Osteoblast (primary cell): Measurements from ENCODE around the gene ITPKC. TPM values are rescaled to one million over a fixed set of nuclear protein-coding genes. Genes with fewer than 3 reads are reported as not detected.

Experiments used
- DNase-seq: peaks from one replicate; pipeline ENCODE4 v3.0.0; 2011; ENCODE audit warnings: low spot score, mixed read lengths; ENCODE audit not compliant: insufficient read length; ENCODE audit errors: missing footprints
- H2AFZ ChIP-seq: 2 replicates; pipeline ENCODE4 v1.6.0; 2011; ENCODE audit warnings: mild to moderate bottlenecking, low read length
- H3K27ac ChIP-seq: 2 replicates; pipeline ENCODE4 v1.5.1; 2011; ENCODE audit warnings: mild to moderate bottlenecking, low read depth, low read length, moderate library complexity
- H3K27me3 ChIP-seq: 2 replicates; pipeline ENCODE4 v1.6.0; 2012; ENCODE audit warnings: mild to moderate bottlenecking, control low read depth, inconsistent platforms, low read length, moderate library complexity; ENCODE audit not compliant: insufficient read depth
- H3K36me3 ChIP-seq: 2 replicates; pipeline ENCODE4 v1.5.1; 2011; ENCODE audit warnings: mild to moderate bottlenecking, low read length, control low read depth, moderate library complexity; ENCODE audit not compliant: insufficient read depth
- H3K4me1 ChIP-seq: 2 replicates; pipeline ENCODE4 v1.5.1; 2011; ENCODE audit warnings: mild to moderate bottlenecking, low read length, control low read depth, moderate library complexity; ENCODE audit not compliant: insufficient read depth
- H3K4me2 ChIP-seq: 2 replicates; pipeline ENCODE4 v1.6.0; 2011; ENCODE audit warnings: mild to moderate bottlenecking, low read length; ENCODE audit not compliant: insufficient read depth
- H3K4me3 ChIP-seq: fragments of 200-600 bp; sonication (generic); 3 replicates; pipeline ENCODE4 v1.5.1; 2012; ENCODE audit warnings: mild to moderate bottlenecking, low read length, inconsistent platforms; ENCODE audit not compliant: insufficient read depth
- H3K79me2 ChIP-seq: 2 replicates; pipeline ENCODE4 v1.6.0; 2012; ENCODE audit warnings: mild to moderate bottlenecking, low read length, control low read depth, inconsistent platforms; ENCODE audit not compliant: insufficient read depth
- H3K9me3 ChIP-seq: 2 replicates; pipeline ENCODE4 v1.5.1; 2011; ENCODE audit warnings: low read depth, low read length, control low read depth
- H4K20me1 ChIP-seq: 2 replicates; pipeline ENCODE4 v1.6.0; 2012; ENCODE audit warnings: mild to moderate bottlenecking, low read length, control low read depth; ENCODE audit not compliant: insufficient read depth
- total RNA-seq: library from RNA; depleted of rRNA; stranded (reverse); fragments of >200 nt; gene quantifications from 2 replicates; pipeline ENCODE4 v1.2.3, GENCODE V29; 2012
- TF ChIP-seq, protein P1 (sequence below): IDR thresholded peaks from 2 replicates; pipeline ENCODE4 v1.5.1; 2011; ENCODE audit warnings: mild to moderate bottlenecking, low read depth, low read length, moderate library complexity; ENCODE audit errors: extremely low read depth

The ITPKC gene
- total RNA-seq, 1 donor, result 9.8 TPM

DNA sequence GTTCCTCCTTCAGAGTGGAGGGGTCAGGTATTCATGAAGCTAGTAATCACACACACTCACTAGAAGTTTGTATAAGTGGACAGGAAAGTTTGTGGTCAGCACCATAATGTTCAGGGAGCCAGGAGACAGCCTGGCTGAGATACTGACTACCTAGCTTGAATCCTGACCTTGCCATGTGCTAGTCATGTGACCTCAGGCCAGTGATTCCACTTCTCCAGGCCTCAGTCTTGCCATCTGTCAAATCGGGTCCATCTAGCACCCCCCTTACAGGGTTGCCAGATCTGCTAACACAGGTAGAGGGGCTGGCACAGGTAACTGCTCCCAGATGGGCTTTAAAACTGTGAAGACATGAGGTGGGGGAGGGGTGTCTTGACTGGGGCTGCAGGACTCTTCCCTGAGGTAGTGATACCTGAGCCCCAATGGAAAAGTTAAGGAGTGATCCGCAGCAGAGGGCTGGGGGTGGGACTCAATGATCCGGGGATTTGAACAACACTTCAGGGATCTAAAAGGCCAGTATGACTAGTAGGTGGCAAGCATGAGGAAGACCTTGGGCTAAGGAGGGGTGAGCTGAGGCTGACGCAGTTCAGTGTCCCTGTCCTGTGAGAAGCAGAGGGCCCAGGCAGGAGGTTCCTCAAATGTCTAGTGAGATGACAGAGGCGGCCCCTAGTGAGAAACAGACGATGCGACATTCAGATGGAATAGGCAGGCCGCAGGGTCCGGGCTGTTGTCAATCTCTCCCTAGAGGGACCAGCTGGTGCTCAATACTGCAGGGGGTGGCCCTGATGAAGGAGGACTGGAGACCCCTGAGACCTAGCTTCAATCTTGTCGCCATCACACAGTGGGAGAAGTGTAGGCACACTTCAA is 24.8 kb downstream of the ITPKC start:
- DNase-seq, result no peak
- Histone ChIP-seq H3K27ac (no peak overlapping the region), H3K27me3 (no peaks in the 10 kb centered on the region), H3K4me2 (no peak overlapping the region), H4K20me1 (no peaks in the 10 kb centered on the region), H2AFZ (no peak overlapping the region), H3K4me3 (no peak overlapping the region), H3K36me3 (peaks cover 17% of the 10 kb centered on the region), H3K9me3 (no peaks in the 10 kb centered on the region), H3K4me1 (peaks cover 12% of the 10 kb centered on the region), H3K79me2 (no peaks in the 10 kb centered on the region)
- TF ChIP-seq, protein P1, sequence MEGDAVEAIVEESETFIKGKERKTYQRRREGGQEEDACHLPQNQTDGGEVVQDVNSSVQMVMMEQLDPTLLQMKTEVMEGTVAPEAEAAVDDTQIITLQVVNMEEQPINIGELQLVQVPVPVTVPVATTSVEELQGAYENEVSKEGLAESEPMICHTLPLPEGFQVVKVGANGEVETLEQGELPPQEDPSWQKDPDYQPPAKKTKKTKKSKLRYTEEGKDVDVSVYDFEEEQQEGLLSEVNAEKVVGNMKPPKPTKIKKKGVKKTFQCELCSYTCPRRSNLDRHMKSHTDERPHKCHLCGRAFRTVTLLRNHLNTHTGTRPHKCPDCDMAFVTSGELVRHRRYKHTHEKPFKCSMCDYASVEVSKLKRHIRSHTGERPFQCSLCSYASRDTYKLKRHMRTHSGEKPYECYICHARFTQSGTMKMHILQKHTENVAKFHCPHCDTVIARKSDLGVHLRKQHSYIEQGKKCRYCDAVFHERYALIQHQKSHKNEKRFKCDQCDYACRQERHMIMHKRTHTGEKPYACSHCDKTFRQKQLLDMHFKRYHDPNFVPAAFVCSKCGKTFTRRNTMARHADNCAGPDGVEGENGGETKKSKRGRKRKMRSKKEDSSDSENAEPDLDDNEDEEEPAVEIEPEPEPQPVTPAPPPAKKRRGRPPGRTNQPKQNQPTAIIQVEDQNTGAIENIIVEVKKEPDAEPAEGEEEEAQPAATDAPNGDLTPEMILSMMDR, result no peak

DNA sequence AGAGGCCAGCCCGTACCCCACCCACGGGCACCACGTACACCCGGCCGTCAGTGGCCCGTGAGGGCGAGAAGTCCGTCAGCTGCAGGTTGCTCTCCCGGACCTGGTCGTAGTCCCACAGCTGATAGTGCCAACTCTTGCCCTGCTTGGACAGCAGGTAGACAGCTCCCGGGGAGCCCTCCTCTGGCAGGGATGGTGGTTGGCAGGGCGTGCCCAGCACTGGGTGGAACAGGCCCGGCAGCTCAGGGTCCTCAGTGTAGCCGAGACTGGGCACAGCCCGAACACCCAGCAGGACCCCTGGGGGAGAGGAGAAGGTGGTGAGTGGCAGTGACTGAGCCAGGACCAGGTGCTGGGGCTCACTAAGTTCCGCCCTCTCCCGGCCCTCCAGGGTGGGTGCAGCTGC is 25.6 kb downstream of the ITPKC start:
- peaks cover 10% of the 10 kb centered on the region for H3K36me3 ChIP-seq
- TF ChIP-seq, protein P1, result no peak
- H3K9me3 ChIP-seq, result no peaks in the 10 kb centered on the region
- no peak overlapping the region for H3K4me3 ChIP-seq
- peaks cover 12% of the 10 kb centered on the region for H3K4me1 ChIP-seq
- no peak for DNase-seq
- no peak overlapping the region for H3K4me2 ChIP-seq
- H3K27ac ChIP-seq, result no peak overlapping the region
- no peaks in the 10 kb centered on the region for H3K27me3 ChIP-seq
- H2AFZ ChIP-seq, result no peak overlapping the region
- no peaks in the 10 kb centered on the region for H4K20me1 ChIP-seq
- H3K79me2 ChIP-seq, result no peaks in the 10 kb centered on the region

DNA sequence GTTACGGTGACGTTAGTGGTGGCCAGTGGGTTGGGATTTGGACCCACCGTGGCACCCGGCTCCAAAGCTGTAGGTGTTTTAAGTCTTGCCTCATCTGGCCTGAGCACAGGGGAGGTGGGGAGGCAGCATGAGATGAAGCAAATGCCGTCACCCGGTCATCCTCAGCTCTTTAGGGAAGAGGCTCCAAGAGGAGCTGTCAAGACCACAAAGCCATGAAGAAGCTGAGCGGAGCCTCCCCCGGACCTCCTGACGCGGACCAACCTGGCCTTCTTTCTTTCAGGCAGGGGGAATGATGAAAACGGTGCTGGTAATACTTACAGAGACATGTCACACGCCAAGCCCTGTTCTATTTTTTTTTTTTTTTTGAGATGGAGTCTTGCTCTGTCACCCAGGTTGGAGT is 26.0 kb downstream of the ITPKC start:
- no peak for DNase-seq
- Histone ChIP-seq H2AFZ (no peak overlapping the region), H3K9me3 (no peaks in the 10 kb centered on the region), H3K4me1 (peaks cover 12% of the 10 kb centered on the region), H4K20me1 (no peaks in the 10 kb centered on the region), H3K27me3 (no peaks in the 10 kb centered on the region), H3K27ac (no peak overlapping the region), H3K36me3 (peaks cover 8% of the 10 kb centered on the region), H3K4me3 (no peak overlapping the region), H3K4me2 (no peak overlapping the region), H3K79me2 (no peaks in the 10 kb centered on the region)
- TF ChIP-seq, protein P1, result no peak

DNA sequence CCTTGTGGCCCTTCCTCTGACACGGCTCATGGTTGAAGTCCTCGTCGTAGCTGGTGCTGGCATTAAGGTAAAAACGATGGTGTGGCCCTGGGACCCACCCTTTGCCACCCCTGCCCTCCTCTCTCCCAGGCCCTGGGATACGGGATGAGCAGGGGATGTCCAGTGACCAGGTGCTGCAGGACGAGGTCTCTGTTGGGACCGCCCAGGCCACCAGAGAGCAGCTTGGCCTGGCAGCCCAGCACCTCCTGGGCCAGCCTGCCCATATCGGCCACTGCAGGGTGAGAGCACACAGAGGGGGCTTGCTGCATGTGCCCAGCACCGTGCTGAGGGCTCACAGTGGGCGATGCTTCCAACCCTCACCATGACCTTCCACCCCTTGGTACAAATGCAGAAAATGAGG is 27.0 kb downstream of the ITPKC start:
- DNase-seq, result peak; percentile 77
- Histone ChIP-seq H3K79me2 (no peaks in the 10 kb centered on the region), H3K27me3 (no peaks in the 10 kb centered on the region), H3K9me3 (no peaks in the 10 kb centered on the region), H3K4me3 (no peak overlapping the region), H3K27ac (no peak overlapping the region), H2AFZ (no peak overlapping the region), H3K36me3 (peaks cover 8% of the 10 kb centered on the region), H4K20me1 (no peaks in the 10 kb centered on the region), H3K4me1 (peaks cover 12% of the 10 kb centered on the region), H3K4me2 (no peak overlapping the region)
- TF ChIP-seq, protein P1, result no peak
